Mesothelial cell of epicardium (in vitro differentiated cells): ENCODE data around the gene UTP18. TPM values are rescaled to one million over a fixed set of nuclear protein-coding genes. Genes with fewer than 3 reads are reported as not detected.
A peak's percentile ranks its signal among the peaks of the same experiment; 100 is the strongest.
"Not testable (repeated sequence)": the region's sequence is repeated elsewhere in the genome, so short reads cannot be mapped to it uniquely, and the experiment has no call there.

ENCODE experiments used
- DNase-seq, 2 experiments: peaks; one replicate each; pipeline ENCODE4 v3.0.0; 2021; ENCODE audit warnings: low spot score in 2 of 2; ENCODE audit not compliant: unreplicated experiment in 2 of 2
- H3K27ac Mint-ChIP-seq: 2 replicates; pipeline ENCODE4 v1.8.0; 2021; ENCODE audit warnings: mixed read lengths
- H3K27me3 Mint-ChIP-seq: 2 replicates; pipeline ENCODE4 v1.8.0; 2021; ENCODE audit warnings: low read depth, mixed read lengths
- H3K36me3 Mint-ChIP-seq: 2 replicates; pipeline ENCODE4 v1.8.0; 2021; ENCODE audit warnings: mixed read lengths
- H3K4me1 Mint-ChIP-seq: 2 replicates; pipeline ENCODE4 v1.8.0; 2021; ENCODE audit warnings: mixed read lengths
- H3K4me3 Mint-ChIP-seq: 2 replicates; pipeline ENCODE4 v1.8.0; 2021; ENCODE audit warnings: mild to moderate bottlenecking, moderate library complexity, mixed read lengths
- H3K9me3 Mint-ChIP-seq: 2 replicates; pipeline ENCODE4 v1.8.0; 2021; ENCODE audit warnings: mixed read lengths
- total RNA-seq: library from RNA; stranded (reverse); gene quantifications from 3 replicates; pipeline ENCODE4 v1.2.1, GENCODE V29; 2021
- TF ChIP-seq, protein P1 (sequence below): fragments of 200-600 bp; sonication (generic); IDR thresholded peaks from one replicate; pipeline ENCODE4 v1.5.0; 2021; ENCODE audit warnings: antibody characterized with exemption; ENCODE audit not compliant: unreplicated experiment

UTP18 gene
- total RNA-seq, 1 donor from 2014 or later: 31.1 TPM

DNA sequence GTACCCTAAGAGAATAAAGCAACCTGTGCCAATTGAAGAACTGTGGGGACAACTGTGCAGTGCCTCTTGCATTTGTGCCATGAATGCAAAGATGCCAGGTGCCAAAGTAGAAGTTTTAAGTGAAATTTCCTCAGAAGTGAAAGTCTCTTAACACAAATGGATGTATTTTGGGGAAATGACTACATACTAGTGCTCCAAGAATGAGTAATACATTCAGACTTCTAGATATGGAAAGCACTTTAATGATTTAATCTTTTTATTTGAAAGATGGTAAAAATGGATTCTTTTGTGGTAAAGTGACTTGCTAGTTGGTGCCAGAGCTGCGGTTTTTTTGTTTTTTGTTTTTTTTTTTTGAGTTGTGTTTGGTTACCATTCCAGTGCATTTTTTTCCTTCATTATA lies 15.0 kb downstream of the UTP18 start:
- TF ChIP-seq, protein P1, sequence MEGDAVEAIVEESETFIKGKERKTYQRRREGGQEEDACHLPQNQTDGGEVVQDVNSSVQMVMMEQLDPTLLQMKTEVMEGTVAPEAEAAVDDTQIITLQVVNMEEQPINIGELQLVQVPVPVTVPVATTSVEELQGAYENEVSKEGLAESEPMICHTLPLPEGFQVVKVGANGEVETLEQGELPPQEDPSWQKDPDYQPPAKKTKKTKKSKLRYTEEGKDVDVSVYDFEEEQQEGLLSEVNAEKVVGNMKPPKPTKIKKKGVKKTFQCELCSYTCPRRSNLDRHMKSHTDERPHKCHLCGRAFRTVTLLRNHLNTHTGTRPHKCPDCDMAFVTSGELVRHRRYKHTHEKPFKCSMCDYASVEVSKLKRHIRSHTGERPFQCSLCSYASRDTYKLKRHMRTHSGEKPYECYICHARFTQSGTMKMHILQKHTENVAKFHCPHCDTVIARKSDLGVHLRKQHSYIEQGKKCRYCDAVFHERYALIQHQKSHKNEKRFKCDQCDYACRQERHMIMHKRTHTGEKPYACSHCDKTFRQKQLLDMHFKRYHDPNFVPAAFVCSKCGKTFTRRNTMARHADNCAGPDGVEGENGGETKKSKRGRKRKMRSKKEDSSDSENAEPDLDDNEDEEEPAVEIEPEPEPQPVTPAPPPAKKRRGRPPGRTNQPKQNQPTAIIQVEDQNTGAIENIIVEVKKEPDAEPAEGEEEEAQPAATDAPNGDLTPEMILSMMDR: no peak
- DNase-seq: no peak
- Mint-ChIP-seq H3K27ac (no peak overlapping the region), H3K36me3 (peaks cover 44% of the 10 kb centered on the region), H3K4me1 (no peaks in the 10 kb centered on the region), H3K27me3 (no peaks in the 10 kb centered on the region), H3K4me3 (no peak overlapping the region), H3K9me3 (no peaks in the 10 kb centered on the region)

DNA sequence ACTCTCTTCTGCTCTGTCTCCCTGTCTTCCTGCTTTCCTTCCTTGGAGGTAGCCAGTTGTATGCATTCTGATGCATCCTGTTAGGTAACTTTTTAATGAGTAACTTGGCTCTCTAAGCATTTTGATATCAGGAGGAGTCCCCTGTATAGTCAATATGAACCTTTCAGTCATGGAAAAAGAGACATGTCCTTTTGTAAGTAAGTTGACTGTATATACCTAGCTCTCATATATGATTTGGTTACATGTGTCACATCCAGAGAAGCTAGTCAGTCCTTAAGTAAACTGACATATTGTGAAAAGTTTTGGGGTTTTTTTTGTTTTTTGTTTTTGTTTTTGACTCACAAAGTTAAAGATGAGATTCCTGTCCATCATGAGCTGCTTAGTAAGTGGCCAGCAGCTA lies 18.8 kb downstream of the UTP18 start:
- Mint-ChIP-seq H3K27me3 (no peaks in the 10 kb centered on the region), H3K27ac (no peak overlapping the region), H3K4me1 (no peaks in the 10 kb centered on the region), H3K36me3 (peaks cover 47% of the 10 kb centered on the region), H3K4me3 (no peak overlapping the region), H3K9me3 (no peaks in the 10 kb centered on the region)
- DNase-seq: no peak
- TF ChIP-seq, protein P1: no peak

DNA sequence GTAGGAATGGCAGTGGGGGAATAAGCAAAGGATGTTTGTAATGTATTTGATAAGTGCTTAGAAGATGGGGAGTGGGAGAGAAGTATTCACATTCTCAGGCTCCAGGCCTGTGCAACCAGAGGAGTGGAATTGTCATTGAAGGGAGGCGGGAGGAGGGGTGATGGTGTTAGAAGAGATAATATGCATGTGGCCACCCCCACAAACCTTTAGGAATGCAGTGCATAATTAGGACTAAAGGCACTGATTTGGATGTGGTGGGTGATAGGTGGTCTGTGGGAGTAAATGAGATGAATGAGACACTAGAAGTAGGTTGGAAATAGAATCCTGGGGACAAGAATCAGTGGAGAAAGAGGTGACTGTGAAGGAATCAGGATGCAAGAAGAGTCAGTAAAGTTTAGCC lies 27.1 kb downstream of the UTP18 start:
- DNase-seq: no peak
- Mint-ChIP-seq H3K27ac (no peak overlapping the region), H3K4me3 (no peak overlapping the region), H3K36me3 (peaks cover 22% of the 10 kb centered on the region), H3K27me3 (no peaks in the 10 kb centered on the region), H3K9me3 (no peaks in the 10 kb centered on the region), H3K4me1 (no peaks in the 10 kb centered on the region)
- TF ChIP-seq, protein P1: no peak

DNA sequence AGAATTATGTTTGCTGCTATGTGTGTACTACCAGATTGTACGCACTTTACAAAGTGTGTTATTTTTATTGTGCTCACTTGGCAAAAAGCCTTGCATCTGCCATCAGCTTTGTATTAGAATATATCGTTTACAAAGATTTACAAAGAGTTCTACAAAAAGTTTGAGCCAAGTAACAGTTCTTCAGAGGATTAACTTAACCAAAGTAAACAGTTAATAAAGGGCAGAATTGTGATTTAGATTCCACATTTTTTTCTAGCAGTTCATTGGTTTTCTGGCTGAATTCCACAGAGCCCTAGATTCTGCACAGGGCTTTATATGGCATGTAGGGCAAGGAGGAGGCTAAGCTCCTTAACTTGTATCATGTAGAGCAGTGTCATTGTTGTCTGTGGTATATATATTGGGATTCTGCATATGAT lies 29.4 kb downstream of the UTP18 start:
- DNase-seq: no peak
- TF ChIP-seq, protein P1: no peak
- Mint-ChIP-seq H3K9me3 (no peaks in the 10 kb centered on the region), H3K27ac (no peak overlapping the region), H3K4me3 (no peak overlapping the region), H3K4me1 (no peaks in the 10 kb centered on the region), H3K27me3 (no peaks in the 10 kb centered on the region), H3K36me3 (peaks cover 29% of the 10 kb centered on the region)

DNA sequence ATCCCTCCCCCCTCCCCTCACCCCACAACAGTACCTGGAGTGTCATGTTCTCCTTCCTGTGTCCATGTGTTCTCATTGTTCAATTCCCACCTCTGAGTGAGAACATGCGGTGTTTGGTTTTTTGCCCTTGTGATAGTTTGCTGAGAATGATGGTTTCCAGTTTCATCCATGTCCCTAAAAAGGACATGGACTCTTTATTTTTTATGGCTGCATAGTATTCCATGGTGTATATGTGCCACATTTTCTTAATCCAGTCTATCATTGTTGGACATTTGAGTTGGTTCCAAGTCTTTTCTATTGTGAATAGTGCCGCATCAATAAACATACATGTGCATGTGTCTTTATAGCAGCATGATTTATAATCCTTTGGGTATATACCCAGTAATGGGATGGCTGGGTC lies 34.0 kb downstream of the UTP18 start:
- not testable (repeated sequence) for H3K9me3 Mint-ChIP-seq, H3K4me1 Mint-ChIP-seq, H3K4me3 Mint-ChIP-seq, DNase-seq, H3K27ac Mint-ChIP-seq, H3K27me3 Mint-ChIP-seq
- H3K36me3 Mint-ChIP-seq: peaks cover 32% of the 10 kb centered on the region

DNA sequence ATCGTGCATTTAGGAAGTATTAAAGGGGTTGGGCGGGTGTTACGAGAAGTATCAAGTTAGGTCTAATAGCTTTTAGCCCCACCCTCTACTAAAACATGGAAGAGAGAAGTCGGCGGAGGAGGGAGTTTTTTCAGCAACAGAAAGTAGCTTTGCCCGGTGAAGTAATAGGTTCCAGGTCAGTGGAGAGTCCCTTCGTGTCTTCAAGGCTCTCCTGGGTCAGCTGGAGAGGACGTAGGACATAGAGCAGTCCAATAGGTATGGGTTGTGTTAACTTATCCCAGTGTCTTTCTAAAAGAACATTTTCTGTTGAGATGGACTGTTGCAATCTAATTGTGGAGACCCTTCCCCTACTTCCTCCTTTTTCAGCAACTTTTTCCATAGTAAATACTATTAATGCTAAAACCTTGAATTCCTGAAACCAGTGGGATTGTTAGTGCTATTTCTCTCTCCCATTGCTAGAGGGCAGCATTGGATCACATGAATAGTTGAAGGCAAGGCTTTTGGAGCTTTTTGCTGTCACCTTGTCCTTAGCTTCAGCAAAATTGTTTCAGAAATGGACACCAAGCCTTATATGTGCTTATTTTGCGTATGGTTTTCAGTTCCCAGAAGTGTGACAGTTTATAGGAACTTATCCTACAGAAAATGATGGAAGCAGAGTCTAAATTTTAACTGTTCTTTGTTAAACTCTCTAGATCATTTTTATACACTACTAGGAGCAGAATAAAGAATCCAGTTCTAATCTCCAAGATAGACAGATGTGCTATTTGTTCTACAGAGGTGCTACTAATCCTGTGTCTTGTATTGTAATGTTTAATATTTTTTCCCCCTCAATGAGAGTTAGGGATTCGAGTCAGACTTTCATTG lies 38.4 kb downstream of the UTP18 start:
- no peaks in the 10 kb centered on the region for H3K4me1 Mint-ChIP-seq
- H3K27ac Mint-ChIP-seq: no peak overlapping the region
- TF ChIP-seq, protein P1: peak; percentile 44
- H3K27me3 Mint-ChIP-seq: no peaks in the 10 kb centered on the region
- H3K4me3 Mint-ChIP-seq: no peak overlapping the region
- no peaks in the 10 kb centered on the region for H3K9me3 Mint-ChIP-seq
- peaks cover 17% of the 10 kb centered on the region for H3K36me3 Mint-ChIP-seq
- no peak for DNase-seq
